ENCODE measurements around the gene RANGRF. TPM values are rescaled to one million over a fixed set of nuclear protein-coding genes. Genes with fewer than 3 reads are reported as not detected.

The RANGRF gene
- total RNA-seq, 4 donors from 2014 or later: 18.9 to 30.2 (median 22.4) TPM

DNA sequence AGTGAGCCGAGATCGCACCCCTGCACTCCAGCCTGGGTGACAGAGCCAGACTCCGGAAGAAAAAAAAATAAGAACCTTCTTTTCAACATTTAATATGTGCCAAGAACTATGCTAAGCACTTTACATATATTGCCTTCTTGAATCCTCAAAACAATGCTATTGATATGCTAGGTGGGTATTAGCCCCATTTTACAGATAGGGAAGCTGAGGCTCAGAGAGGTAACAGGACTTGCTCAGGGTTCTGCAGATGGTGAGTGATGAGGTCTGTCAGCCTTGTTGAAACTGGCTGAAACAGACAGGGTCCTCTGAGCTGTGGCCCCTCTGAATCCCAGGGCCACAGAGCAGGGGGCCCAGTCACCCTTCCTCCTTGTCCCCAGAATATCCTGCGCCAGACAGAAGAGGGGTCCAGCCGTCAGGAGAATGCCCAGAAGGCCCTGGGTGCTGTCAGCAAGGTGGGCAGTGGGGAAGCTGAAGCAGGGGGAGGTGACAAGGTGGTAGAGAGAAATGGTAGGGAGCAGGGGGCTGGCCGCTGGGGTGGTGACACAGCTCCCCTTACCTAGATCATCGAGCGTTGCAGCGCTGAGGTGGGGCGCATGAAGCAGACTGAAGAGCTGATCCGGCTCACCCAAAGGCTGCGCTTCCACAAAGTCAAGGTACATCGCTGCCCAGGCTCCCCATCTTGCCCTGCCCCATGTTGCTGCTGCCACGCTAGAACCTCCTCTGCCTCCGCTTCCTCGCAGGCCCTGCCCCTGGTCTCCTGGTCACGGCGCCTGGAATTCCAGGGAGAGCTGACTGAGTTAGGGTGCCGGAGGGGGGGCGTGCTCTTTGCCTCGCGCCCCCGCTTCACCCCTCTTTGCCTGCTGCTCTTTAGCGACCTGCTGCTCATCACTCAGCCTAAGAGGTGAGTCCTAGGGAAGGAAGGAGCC lies 29.8 kb downstream of the RANGRF start:
- Histone ChIP-seq H3K27ac (no peak overlapping the region), H3K9me3 (no peaks in the 10 kb centered on the region), H3K27me3 (no peaks in the 10 kb centered on the region), H3K4me1 (peaks cover 0 to 12% of the 10 kb centered on the region in 2 donors), H3K36me3 (no peaks in the 10 kb centered on the region), H3K4me3 (replicated peaks in 1 of 3) (no peak overlapping the region)
- TF ChIP-seq, protein P1, sequence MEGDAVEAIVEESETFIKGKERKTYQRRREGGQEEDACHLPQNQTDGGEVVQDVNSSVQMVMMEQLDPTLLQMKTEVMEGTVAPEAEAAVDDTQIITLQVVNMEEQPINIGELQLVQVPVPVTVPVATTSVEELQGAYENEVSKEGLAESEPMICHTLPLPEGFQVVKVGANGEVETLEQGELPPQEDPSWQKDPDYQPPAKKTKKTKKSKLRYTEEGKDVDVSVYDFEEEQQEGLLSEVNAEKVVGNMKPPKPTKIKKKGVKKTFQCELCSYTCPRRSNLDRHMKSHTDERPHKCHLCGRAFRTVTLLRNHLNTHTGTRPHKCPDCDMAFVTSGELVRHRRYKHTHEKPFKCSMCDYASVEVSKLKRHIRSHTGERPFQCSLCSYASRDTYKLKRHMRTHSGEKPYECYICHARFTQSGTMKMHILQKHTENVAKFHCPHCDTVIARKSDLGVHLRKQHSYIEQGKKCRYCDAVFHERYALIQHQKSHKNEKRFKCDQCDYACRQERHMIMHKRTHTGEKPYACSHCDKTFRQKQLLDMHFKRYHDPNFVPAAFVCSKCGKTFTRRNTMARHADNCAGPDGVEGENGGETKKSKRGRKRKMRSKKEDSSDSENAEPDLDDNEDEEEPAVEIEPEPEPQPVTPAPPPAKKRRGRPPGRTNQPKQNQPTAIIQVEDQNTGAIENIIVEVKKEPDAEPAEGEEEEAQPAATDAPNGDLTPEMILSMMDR (IDR thresholded peaks at IDR 0.05): no peak
- TF ChIP-seq POLR2A (IDR thresholded peaks at IDR 0.05): no peak
- intact Hi-C loops (cut with DNase I): no loop called here
- 77 to 79% methylated on average over 24 of the region's 24 CpGs for WGBS, 2 donors
- DNase-seq: no peak

- Histone ChIP-seq H3K4me3 (replicated peaks in 1 of 3) (no peak overlapping the region), H3K4me1 (peaks cover 0 to 7% of the 10 kb centered on the region in 2 donors), H3K9me3 (no peaks in the 10 kb centered on the region), H3K27me3 (no peaks in the 10 kb centered on the region), H3K36me3 (no peaks in the 10 kb centered on the region), H3K27ac (no peak overlapping the region)
- DNase-seq: no peak
- intact Hi-C loops (cut with DNase I): no loop called here
- TF ChIP-seq, protein P1 (IDR thresholded peaks at IDR 0.05): no peak
- TF ChIP-seq POLR2A (IDR thresholded peaks at IDR 0.05): no peak
- WGBS, 2 donors: 92 to 98% methylated on average over 4 of the region's 4 CpGs
These were observed 31.8 kb downstream of the RANGRF start for GRCh38 chr17:8320262-8320661.

DNA sequence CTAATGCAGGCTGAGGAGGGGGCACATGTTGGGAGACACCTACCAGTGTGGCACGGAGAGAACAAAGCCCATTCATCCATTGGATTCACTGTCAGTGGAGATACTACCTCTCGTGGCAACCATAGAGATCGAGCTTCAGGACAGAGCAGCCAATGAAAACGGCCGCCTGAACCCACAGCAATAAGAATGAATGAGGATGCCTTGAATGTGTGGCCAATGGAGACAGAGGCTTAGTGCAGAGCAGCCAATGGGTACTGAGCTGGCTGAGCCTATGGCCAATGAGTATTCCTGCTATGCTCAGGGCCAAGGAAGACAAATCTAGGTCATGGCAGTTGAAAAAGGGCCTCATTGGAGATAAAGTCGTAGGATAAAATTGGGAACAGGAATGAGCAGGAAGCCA lies 32.5 kb downstream of the RANGRF start:
- no peak for DNase-seq
- Histone ChIP-seq H3K27me3 (no peaks in the 10 kb centered on the region), H3K27ac (no peak overlapping the region), H3K4me1 (no peaks in the 10 kb centered on the region), H3K36me3 (no peaks in the 10 kb centered on the region), H3K4me3 (replicated peaks in 1 of 3) (no peak overlapping the region), H3K9me3 (no peaks in the 10 kb centered on the region)
- intact Hi-C loops (cut with DNase I): no loop called here
- no peak for TF ChIP-seq POLR2A (IDR thresholded peaks at IDR 0.05)
- TF ChIP-seq, protein P1 (IDR thresholded peaks at IDR 0.05): no peak
- WGBS, 2 donors: 75 to 89% methylated on average over 5 to 6 of the region's 6 CpGs

- no peak overlapping the region for H3K4me3 ChIP-seq (replicated peaks in 1 of 3)
- WGBS, 2 donors: 78 to 93% methylated on average over 5 to 8 of the region's 8 CpGs
- TF ChIP-seq, protein P1 (IDR thresholded peaks at IDR 0.05): no peak
- TF ChIP-seq POLR2A (IDR thresholded peaks at IDR 0.05): no peak
- H3K36me3 ChIP-seq: no peaks in the 10 kb centered on the region
- peaks cover 6 to 10% of the 10 kb centered on the region in 2 donors for H3K4me1 ChIP-seq
- no peaks in the 10 kb centered on the region for H3K9me3 ChIP-seq
- intact Hi-C loops (cut with DNase I): no loop called here
- no peak overlapping the region for H3K27ac ChIP-seq
- H3K27me3 ChIP-seq: no peaks in the 10 kb centered on the region
- no peak for DNase-seq
These were observed 33.6 kb downstream of the RANGRF start for GRCh38 chr17:8322061-8322460.

- WGBS, 2 donors: 52 to 76% methylated on average over 5 of the region's 5 CpGs
- intact Hi-C loops (cut with DNase I): no loop called here
- TF ChIP-seq POLR2A (IDR thresholded peaks at IDR 0.05): no peak
- TF ChIP-seq, protein P1 (IDR thresholded peaks at IDR 0.05): no peak
- H3K4me3 ChIP-seq (replicated peaks in 1 of 3): no peak overlapping the region
- H3K36me3 ChIP-seq: no peaks in the 10 kb centered on the region
- H3K27me3 ChIP-seq: no peaks in the 10 kb centered on the region
- H3K4me1 ChIP-seq: peaks cover 9 to 14% of the 10 kb centered on the region in 2 donors
- H3K27ac ChIP-seq: no peak overlapping the region
- DNase-seq: no peak
- no peaks in the 10 kb centered on the region for H3K9me3 ChIP-seq
These were observed 35.7 kb downstream of the RANGRF start for GRCh38 chr17:8324132-8324531.
